ENCODE data around the gene ZNF784. TPM values are rescaled to one million over a fixed set of nuclear protein-coding genes. Genes with fewer than 3 reads are reported as not detected.

ZNF784 gene
- total RNA-seq, 3 donors from 2014 or later, result 2.6 to 6.7 (median 4.9) TPM

DNA sequence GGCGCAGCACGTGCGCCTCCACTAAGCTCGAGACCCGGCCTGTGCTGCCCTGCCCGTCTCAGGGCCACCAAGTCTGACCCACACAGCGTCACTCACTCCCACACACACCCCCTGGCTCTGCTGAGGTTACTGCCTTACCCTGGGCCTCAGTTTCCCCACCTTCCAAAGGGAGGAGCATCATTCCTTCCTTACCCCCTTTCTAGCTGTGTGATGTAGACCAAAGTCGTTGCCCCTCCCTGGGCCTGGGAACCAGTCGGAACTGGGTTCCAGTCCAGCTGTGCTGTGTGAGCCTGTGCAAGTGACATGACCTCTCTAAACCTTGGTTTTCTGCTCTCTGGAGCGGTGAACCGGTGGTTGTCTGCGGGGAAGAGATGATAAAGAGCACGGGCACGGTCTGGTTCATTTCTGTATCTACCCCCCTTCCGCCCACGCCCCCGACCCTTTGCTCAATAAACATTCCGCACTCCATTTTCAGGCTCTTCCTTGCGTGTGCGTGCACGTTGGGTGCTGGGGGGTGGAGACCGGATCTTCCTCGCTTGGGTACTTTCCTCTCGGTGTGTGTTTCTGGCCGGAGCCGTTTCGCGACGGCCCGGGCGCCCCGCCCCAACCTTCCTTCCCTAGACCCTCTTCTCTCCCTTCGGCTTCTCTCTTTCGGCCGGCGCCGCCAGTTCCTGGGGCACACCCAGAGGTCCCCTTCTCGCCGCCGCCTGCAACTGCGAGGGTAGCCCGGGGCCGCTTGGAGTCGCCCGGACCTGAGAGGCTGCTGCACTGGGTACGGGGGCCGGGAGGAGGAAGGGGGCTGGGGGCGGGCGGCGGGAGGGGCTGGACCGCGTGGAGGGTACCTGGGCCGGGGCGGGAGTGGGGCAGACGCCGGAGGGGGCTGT, 18.9 kb upstream of the ZNF784 start, which contains the start of gene ZNF581:
TSS of gene ZNF581 (plus strand) at position 647 of the 884 bp plus-strand sequence. CDS start 923 bp downstream, outside the sequence.
- Histone ChIP-seq H3K27ac (peak within 1 kb of the TSS; percentile 94 to 98), H3K27me3 (no peaks in the 10 kb centered on the region), H3K4me3 (peak within 1 kb of the TSS; percentile 90 to 99 (median 93)), H3K36me3 (no peaks in the 10 kb centered on the region), H3K9me3 (no peaks in the 10 kb centered on the region), H3K4me1 (peaks cover 11 to 13% of the 10 kb centered on the region in 2 donors)
- TF ChIP-seq POLR2AphosphoS5 (IDR thresholded peaks at IDR 0.05) (peak; percentile 11 to 62 (median 50)), POLR2A (IDR thresholded peaks at IDR 0.05) (no peak)
- intact Hi-C loops (cut with DNase I; ENCODE audit: low total_unique reads), result no loop called here
- peak in 1 of 2 donors; percentile 72 for DNase-seq (ENCODE audit: low spot score in 2 of 2)

DNA sequence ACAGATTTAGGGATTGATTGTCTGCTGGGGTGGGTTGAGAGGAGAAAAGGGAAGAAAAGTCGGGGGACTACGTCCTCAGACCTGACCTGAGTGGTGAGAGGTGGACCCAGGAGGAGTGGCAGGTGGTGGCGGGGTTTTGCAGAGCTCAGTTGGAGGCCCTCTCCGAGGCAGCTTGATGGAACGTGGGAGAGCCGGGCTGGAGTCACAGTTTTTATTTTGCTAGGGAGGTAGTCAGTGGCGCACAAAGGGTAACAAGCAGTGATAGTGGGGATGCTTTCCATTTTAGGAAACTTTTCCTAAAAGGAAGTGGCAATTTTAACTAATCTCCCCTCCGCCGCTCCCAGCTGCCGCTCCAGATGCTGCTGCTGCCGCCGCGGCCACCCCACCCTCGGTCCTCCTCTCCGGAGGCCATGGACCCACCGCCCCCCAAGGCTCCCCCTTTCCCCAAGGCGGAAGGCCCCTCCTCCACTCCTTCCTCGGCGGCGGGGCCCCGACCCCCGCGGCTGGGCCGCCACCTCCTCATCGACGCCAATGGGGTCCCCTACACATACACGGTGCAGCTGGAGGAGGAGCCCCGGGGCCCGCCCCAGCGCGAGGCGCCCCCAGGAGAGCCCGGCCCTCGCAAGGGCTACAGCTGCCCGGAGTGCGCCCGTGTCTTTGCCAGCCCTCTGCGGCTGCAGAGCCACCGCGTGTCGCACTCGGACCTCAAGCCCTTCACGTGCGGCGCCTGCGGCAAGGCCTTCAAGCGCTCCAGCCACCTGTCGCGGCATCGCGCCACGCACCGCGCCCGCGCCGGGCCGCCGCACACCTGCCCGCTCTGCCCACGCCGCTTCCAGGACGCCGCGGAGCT, 18.0 kb upstream of the ZNF784 start:
- Histone ChIP-seq H3K27me3 (no peaks in the 10 kb centered on the region), H3K9me3 (no peaks in the 10 kb centered on the region), H3K36me3 (no peaks in the 10 kb centered on the region), H3K4me3 (peak overlapping the region; percentile 90 to 99 (median 93)), H3K27ac (peak overlapping the region; percentile 94 to 98), H3K4me1 (peaks cover 11 to 13% of the 10 kb centered on the region in 2 donors)
- intact Hi-C loops (cut with DNase I; ENCODE audit: low total_unique reads), result no loop called here
- DNase-seq (ENCODE audit: low spot score in 2 of 2), result no peak
- TF ChIP-seq POLR2A (IDR thresholded peaks at IDR 0.05), result no peak
- TF ChIP-seq POLR2AphosphoS5 (IDR thresholded peaks at IDR 0.05), result no peak
- TF ChIP-seq, protein P1, sequence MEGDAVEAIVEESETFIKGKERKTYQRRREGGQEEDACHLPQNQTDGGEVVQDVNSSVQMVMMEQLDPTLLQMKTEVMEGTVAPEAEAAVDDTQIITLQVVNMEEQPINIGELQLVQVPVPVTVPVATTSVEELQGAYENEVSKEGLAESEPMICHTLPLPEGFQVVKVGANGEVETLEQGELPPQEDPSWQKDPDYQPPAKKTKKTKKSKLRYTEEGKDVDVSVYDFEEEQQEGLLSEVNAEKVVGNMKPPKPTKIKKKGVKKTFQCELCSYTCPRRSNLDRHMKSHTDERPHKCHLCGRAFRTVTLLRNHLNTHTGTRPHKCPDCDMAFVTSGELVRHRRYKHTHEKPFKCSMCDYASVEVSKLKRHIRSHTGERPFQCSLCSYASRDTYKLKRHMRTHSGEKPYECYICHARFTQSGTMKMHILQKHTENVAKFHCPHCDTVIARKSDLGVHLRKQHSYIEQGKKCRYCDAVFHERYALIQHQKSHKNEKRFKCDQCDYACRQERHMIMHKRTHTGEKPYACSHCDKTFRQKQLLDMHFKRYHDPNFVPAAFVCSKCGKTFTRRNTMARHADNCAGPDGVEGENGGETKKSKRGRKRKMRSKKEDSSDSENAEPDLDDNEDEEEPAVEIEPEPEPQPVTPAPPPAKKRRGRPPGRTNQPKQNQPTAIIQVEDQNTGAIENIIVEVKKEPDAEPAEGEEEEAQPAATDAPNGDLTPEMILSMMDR (IDR thresholded peaks at IDR 0.05), result no peak

DNA sequence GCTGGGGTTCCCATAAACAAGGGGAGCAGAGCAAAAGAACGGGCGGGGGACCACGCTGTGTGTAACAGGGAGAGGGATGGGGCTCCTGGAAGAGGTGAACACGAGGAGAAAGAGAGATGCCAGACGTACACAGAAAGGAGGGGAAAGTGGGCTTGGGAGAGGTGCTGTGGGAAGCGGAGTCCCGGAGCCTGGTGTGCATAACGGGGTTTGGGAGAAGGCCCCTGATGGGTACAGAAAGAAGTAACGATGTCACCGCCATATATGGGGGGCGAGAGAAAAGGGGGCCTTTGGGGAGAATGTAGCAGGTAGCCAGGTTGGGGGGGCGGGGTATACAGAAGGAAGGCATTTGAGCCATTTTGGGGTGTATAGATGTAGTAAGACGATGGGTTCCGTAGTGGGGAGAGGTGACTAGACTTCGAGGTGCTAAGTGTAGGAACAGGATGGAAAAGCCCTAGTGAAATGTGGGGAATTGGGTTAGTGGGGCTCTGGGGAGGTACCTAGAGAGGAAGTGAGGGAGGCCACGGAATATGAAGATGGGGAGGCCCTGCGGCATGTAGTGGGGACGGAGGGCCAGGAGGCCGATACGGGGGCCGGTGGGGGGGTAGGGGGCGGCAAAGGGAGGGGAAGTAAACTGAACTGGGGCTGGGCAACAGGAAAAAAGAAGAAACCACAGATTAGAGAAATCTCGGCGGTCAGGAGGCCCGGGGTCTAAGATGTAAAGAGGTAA, 17.2 kb upstream of the ZNF784 start:
- H3K9me3 ChIP-seq, result no peaks in the 10 kb centered on the region
- peak overlapping the region; percentile 90 to 99 (median 93) for H3K4me3 ChIP-seq
- H3K36me3 ChIP-seq, result no peaks in the 10 kb centered on the region
- H3K27me3 ChIP-seq, result no peaks in the 10 kb centered on the region
- intact Hi-C loops (cut with DNase I; ENCODE audit: low total_unique reads), result no loop called here
- peak overlapping the region; percentile 94 to 98 for H3K27ac ChIP-seq
- TF ChIP-seq POLR2AphosphoS5 (IDR thresholded peaks at IDR 0.05), result no peak
- TF ChIP-seq, protein P1 (IDR thresholded peaks at IDR 0.05), result no peak
- no peak for TF ChIP-seq POLR2A (IDR thresholded peaks at IDR 0.05)
- no peak for DNase-seq (ENCODE audit: low spot score in 2 of 2)
- H3K4me1 ChIP-seq, result peaks cover 11 to 13% of the 10 kb centered on the region in 2 donors

DNA sequence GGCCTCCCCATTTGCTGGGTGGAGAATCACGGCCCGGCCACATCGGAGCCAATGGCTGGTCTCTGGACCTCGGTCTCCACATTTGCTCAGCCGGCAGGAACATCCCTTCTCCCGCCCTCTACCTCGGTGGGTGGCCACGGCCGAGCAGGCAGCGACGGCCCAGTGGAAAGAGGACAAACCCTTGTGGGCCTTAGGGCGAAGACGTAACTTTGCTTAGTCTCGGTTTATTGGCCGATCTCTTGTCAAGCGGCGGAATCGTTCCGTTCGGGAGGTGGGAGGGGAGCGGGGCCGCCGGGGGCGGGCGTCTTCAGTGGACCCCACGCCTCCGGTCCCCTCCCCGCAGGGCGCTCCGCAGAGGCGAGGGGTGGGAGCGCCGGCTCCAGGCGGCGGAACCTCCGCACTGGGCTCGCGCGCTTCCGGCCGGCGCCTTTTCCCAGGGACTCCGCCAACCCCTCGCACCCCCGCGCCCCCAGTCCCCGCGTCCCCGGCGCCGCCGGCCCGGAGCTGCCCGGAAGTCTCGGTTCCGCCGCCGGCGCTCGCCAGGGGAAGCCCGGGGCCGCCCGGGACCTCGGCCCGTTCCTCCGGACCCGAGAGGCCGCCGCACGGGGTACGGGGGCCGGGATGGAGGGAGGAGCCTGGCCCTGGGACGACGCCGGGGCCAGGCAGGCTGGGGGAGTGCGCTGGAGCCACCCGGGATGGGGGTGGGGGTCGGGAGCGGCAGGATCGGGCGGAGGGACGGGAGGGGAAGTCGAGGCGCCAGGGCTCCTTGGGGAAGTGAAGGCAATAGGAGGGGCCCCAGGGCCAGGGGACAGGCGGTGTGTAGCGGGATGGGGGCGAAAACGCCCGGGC, 16.4 kb upstream of the ZNF784 start, which contains the start of gene ZNF580:
TSS of gene ZNF580 (plus strand) at position 426 of the 849 bp plus-strand sequence. CDS start 1,507 bp downstream, outside the sequence.
- H3K9me3 ChIP-seq, result no peaks in the 10 kb centered on the region
- peaks cover 11 to 13% of the 10 kb centered on the region in 2 donors for H3K4me1 ChIP-seq
- peak; percentile 63 to 64 for DNase-seq (ENCODE audit: low spot score in 2 of 2)
- intact Hi-C loops (cut with DNase I; ENCODE audit: low total_unique reads), result no loop called here
- TF ChIP-seq POLR2A (IDR thresholded peaks at IDR 0.05) (no peak), POLR2AphosphoS5 (IDR thresholded peaks at IDR 0.05) (peak in 1 of 3 donors; percentile 7)
- no peaks in the 10 kb centered on the region for H3K27me3 ChIP-seq
- H3K4me3 ChIP-seq, result peak within 1 kb of the TSS; percentile 90 to 99 (median 93)
- H3K36me3 ChIP-seq, result no peaks in the 10 kb centered on the region
- peak within 1 kb of the TSS; percentile 94 to 98 for H3K27ac ChIP-seq

DNA sequence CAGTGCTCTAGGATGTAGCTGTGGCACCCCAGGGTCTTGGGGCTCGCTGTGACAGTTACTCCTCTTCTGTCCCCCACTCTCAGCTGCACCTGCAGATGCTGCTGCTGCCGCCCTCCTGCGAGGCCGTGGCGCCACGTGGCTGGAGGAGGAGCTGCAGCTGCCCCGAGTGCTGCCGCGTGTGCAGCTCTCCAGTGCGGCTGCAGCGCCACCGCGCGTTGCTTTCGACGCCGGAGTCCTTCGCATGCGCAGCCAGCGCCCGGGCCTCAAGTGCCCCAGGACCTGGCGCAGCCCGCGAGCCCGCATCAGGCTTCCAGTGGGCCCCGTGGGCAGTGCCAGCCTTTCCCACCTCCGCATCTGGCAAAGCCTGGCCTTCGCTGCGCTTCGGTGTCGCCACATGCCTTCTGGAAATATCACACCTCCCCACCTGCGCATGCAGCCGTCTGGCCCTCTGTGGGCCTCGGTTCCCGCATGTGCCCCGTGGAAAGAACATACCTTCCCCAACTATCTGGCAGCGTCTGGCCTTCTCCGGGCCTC, 15.7 kb upstream of the ZNF784 start:
- DNase-seq (ENCODE audit: low spot score in 2 of 2), result peak in 1 of 2 donors; percentile 71
- intact Hi-C loops (cut with DNase I; ENCODE audit: low total_unique reads), result no loop called here
- H3K4me1 ChIP-seq, result peaks cover 11 to 13% of the 10 kb centered on the region in 2 donors

More for the DNA sequence above, 15.7 kb upstream of the ZNF784 start:
- Histone ChIP-seq H3K9me3 (no peaks in the 10 kb centered on the region), H3K27me3 (no peaks in the 10 kb centered on the region), H3K27ac (peak overlapping the region; percentile 94 to 98), H3K36me3 (no peaks in the 10 kb centered on the region), H3K4me3 (peak overlapping the region; percentile 90 to 99 (median 93))
- TF ChIP-seq, protein P1 (IDR thresholded peaks at IDR 0.05), result peak; percentile 33 to 58 (median 58)
- TF ChIP-seq POLR2AphosphoS5 (IDR thresholded peaks at IDR 0.05), result peak in 2 of 3 donors; percentile 26 to 61
- no peak for TF ChIP-seq POLR2A (IDR thresholded peaks at IDR 0.05)

Measured in breast epithelium (tissue), 4 donors.